SKM-1 treated with dmso at 0.1 percent for 144 hours (cell line): ENCODE results near the gene GFOD2.

Experiments used
- DNase-seq: peaks from one replicate; lab custom pipeline; 2025; ENCODE audit not compliant: unreplicated experiment; lab: John Stamatoyannopoulos, UW

GFOD2 gene

DNA sequence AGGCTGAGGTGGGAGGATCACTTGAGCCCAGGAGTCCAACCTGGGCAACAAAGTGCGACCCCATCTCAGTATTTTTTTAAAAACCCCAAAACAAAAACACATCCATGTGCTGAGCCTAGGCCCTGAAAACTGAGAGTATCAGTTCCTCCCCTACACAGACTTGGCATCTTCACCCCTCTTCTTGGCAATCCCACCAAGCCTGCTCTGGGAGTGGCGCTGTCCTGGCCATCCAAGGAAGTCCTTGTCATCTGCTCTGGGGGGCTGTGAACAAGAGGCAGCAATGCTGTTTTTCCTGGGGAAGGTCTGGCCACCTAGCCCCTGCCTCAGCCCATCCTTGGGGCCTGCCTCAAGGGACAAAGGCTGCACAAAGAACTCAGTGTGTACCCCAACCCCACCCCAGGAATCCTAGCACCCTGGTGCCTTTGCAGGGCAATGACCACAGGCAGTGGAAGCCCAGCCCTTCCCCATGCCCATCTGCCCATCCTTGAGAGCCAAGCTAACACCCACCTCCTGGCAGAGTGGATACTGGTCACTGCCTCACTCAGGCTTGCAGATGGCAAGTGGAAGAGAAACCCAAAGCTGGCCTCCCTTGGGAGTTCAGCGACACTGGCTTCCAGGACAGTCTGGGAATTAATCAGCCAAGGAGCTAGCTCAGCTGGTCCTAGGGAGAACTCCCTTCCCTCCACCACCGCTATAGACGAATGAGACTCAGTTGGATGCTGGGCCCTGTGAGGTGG lies 14.8 kb upstream of the GFOD2 start:
- no peak for DNase-seq

DNA sequence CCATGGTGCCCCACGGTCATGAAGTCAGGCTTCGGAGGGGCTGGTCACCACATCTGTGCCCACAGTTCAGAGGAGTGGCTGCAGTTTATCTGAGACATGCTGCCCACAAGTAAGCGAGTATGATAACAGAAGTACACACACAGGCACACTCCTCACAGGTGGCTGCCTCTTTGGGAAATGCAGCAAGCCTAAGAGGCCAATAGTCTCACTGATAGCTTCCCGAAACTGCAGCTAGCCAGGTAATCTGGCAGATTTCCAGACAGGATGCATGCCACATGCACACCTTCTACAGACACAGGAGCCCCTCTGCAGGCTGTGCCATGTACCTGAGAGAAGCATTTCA lies 12.6 kb upstream of the GFOD2 start:
- DNase-seq = no peak

GRCh38 chr16:67731071-67731752 lies 12.1 kb upstream of the GFOD2 start:
- DNase-seq = no peak

DNA sequence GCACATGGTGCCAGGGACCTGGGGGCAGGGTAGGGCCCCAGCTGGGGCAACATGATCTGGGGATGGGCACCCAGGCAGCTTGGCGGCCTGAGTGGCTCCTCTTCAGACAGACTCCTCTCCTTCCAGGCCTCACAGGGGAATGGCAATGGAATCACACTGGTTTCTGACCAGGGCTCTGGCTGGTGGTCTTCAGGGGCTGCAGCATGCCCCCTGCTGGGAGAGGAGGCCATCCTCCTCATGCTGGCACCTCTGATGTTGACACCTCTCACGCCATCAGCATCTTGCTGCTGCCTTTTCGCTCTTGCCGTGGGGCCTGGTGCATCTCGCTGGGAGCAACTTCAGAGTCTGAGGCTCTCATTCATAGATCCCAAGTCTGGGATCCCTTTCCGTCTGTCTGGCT lies 11.2 kb upstream of the GFOD2 start:
- no peak for DNase-seq

GRCh38 chr16:67729636-67730248 lies 10.6 kb upstream of the GFOD2 start:
- no peak for DNase-seq

DNA sequence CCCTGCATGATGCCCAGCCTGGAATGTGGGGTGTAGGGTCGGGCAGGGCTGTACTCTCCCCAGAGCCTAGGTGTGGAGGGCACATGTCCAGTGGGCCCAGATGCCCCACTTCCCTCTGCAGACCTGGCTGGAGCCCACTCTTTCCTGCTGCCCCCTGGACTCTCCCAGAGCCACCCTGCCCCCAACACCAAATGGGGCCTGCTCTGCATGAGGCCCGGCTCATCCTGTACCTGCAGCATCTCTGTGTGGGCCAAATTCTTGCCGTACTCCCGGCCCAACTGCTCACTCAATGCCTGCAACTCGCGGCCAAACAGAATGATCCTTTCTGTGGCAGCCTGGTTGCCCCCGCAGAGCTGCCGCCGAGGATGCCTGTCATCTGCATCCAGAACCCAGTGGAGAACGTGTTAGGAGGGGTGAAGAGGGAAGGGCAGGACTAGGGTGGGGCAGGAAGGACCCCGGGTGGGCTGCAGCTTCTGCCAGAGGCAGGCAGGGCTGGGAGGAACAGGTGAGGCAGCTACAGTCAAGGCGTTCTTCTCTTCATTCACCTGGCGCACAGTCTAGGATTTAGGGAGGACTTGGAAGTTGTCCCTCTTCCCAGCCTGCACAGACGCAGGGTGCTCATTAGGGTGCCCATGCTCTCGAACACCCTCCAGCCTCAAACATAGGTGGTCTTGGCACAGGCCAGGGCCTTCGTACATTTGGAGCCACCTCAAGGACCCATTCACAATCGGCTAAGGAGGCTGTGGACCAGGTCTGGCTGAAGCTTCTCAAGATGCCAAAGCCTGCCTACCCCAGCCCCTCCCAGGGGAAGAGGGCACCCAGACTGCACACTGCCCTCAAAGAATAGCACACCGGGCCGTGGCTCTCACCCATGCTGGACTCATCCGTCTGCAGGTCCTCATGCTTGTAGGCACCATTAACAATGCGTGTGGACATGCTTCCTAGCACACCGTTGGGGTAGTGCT lies 8.7 kb upstream of the GFOD2 start:
- DNase-seq = no peak

GRCh38 chr16:67726106-67727034 lies 7.3 kb upstream of the GFOD2 start:
- DNase-seq = no peak

- DNase-seq = no peak
These were observed 4.8 kb upstream of the GFOD2 start for GRCh38 chr16:67723911-67724305.

DNA sequence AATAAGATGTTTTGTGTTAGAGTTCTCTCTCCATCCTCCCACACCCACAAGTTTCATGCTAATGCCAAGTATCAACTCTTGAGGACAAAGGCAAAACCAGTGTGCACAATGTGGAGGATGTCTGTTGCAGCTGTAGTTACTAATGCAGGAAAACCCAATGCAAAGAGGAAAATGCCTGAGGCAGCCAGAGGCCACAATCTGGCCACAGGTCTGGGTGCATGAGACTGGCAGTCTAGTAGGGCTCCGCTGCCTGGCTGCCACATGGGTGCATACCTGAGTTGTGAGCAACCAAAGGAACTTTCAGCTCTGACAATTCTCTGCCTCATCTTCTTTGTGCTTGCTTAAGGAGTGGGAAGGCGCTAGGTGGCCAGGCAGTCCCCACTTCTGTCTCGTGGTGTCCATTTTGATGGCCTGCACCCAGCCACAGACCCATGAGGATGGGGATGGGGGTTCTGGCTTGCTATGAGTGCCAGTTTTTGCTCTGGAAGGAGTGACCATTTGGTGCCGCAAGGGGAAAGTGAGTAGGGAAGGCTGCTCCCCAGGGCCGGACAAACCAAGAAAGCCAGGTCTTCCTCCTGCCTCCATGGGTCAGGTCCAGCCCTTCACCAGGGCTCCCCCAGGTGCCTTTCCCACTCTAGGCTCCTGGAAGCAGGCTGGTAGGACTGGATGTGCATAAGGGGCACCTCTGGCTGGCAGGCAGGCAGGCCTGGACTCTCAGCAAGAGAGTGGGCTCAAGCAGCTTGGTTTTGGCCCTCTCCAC lies 4.2 kb upstream of the GFOD2 start:
- no peak for DNase-seq

- no peak for DNase-seq
These were observed 1.1 kb upstream of the GFOD2 start for GRCh38 chr16:67720236-67720635.

- DNase-seq = peak; percentile 20
These were observed 645 bp upstream of the GFOD2 start for GRCh38 chr16:67719778-67720144.

- no peak for DNase-seq
These were observed 458 bp downstream of the GFOD2 start for GRCh38 chr16:67718668-67719047.

- no peak for DNase-seq
These were observed 3.0 kb downstream of the GFOD2 start for GRCh38 chr16:67716097-67716496.

DNA sequence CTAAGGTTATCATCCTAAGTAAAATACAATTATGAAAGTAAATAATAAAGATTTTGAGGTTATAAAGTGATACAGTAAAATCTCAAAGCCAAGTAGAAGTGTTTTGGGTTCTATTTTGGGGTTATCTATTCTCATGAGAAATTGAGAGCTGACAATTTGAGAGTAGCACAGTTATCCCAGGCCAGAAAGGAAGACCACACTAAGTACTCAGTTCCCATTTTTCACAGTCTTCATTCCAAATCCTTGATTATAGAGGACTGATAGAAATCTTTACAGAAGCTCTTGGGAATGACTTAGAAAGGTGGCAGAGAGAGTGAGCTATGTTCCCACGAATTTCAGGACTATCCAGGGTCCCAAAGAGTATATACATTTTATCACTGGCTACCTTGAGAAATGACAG lies 4.6 kb downstream of the GFOD2 start:
- no peak for DNase-seq

- peak; percentile 37 for DNase-seq
These were observed 5.4 kb downstream of the GFOD2 start for GRCh38 chr16:67713647-67714273.

DNA sequence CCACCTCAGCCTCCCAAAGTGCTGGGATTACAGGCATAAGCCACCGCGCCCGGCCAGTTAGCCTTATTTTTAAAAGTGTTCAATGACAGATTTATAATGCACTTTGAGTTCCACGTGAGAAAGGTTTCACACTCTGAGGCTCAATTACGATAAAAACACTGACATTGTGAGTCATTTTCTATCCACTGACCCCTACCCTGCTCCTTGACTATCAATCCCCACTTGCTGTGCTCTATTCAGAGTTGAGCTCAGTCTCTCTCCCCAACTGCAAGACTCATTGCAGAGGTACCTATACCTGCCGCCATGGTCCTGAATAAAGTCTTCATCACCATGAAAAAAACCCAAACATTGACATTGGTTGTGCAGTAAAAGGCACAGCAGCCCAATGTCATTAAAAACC lies 8.5 kb downstream of the GFOD2 start:
- DNase-seq = no peak

DNA sequence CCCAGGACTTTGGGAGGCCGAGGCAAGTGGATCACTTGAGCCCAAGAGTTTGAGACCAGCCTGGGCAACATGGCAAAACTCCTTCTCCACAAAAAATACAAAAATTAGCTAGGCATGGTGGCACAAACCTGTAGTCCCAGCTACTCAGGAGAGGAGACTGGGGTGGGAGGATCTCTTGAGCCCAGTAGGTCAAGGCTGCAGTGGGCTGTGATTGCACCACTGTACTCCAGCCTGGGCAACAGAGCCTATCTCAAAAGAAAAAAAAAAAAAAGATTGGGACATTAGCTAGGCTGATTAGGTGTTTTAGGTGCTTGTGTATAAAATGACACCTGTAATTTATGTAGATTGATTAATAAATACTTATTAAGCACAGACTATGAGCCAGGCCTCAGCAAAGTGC lies 10.1 kb downstream of the GFOD2 start:
- no peak for DNase-seq

GRCh38 chr16:67708368-67708771 lies 10.7 kb downstream of the GFOD2 start:
- no peak for DNase-seq

DNA sequence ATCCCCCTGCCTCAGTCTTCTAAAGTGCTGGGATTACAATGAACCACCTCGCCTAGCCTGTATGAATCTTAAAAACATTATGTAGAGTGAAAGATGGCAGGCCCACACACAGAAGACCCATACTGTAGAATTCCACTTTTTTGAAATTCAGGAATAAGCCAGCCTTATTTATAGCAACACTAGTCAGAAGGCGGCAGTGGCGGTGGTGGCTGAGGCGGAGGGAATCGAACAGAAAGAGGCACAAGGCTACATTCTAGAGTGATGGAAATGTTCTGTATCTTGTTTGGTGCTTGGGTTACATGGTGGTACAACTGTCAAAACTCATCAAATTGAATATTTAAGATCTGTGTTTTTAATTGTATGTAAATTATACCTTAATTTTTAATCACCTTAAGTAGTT lies 11.3 kb downstream of the GFOD2 start:
- no peak for DNase-seq
